ENCODE measurements around the gene CAB39L. TPM values are rescaled to one million over a fixed set of nuclear protein-coding genes. Genes with fewer than 3 reads are reported as not detected.

CAB39L gene
- total RNA-seq, 1 donor from 2014 or later, result 10.7 TPM

DNA sequence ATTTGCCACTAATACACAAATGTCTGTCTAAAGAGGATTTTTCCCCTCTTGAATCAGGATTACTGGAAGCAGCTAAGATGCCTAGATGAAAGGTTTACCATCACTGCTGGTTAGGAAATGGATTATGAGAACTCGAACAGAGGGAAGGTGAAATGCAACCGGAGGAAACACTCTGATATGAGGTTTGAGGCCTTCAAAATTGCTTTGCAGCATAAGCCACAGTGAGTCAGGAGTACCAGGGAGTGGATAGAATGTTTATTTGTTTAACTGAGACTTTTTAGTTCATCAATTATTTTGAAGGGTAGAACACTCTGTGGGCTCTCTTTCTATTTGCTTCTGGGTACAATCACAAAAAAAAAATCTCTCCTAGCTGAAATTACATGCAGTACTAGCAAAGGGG, 178.0 kb downstream of the CAB39L start:
- H3K4me3 Mint-ChIP-seq, result no peak overlapping the region
- H3K27ac Mint-ChIP-seq (ENCODE audit: unreplicated experiment), result no peak overlapping the region
- DNase-seq (ENCODE audit: low read depth, low spot score), result no peak
- peaks cover 8% of the 10 kb centered on the region for H3K36me3 Mint-ChIP-seq (ENCODE audit: low read depth)
- no peaks in the 10 kb centered on the region for H3K4me1 Mint-ChIP-seq
- TF ChIP-seq, protein P1, sequence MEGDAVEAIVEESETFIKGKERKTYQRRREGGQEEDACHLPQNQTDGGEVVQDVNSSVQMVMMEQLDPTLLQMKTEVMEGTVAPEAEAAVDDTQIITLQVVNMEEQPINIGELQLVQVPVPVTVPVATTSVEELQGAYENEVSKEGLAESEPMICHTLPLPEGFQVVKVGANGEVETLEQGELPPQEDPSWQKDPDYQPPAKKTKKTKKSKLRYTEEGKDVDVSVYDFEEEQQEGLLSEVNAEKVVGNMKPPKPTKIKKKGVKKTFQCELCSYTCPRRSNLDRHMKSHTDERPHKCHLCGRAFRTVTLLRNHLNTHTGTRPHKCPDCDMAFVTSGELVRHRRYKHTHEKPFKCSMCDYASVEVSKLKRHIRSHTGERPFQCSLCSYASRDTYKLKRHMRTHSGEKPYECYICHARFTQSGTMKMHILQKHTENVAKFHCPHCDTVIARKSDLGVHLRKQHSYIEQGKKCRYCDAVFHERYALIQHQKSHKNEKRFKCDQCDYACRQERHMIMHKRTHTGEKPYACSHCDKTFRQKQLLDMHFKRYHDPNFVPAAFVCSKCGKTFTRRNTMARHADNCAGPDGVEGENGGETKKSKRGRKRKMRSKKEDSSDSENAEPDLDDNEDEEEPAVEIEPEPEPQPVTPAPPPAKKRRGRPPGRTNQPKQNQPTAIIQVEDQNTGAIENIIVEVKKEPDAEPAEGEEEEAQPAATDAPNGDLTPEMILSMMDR (conservative IDR thresholded peaks at IDR 0.05), result no peak
- no peaks in the 10 kb centered on the region for H3K27me3 Mint-ChIP-seq (ENCODE audit: low read depth)
- no peaks in the 10 kb centered on the region for H3K9me3 Mint-ChIP-seq

DNA sequence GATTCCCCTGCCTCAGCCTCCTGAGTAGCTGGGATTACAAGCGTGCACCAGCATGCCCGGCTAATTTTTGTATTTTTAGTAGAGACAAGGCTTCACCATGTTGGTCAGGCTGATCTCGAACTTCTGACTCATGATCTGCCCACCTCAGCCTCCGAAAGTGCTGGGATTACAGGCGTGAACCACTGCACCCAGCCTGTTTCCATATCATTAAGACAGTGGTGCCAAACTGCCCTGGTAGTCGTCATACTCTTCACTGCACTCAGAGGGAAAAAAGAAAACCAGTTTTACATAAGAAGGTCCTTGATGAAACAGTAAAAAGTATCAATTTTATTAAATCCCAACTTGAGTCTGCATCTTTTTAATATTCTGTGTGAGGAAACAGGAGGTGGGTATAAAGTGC, 181.2 kb downstream of the CAB39L start:
- H3K27ac Mint-ChIP-seq (ENCODE audit: unreplicated experiment), result no peak overlapping the region
- TF ChIP-seq, protein P1 (conservative IDR thresholded peaks at IDR 0.05), result no peak
- no peaks in the 10 kb centered on the region for H3K27me3 Mint-ChIP-seq (ENCODE audit: low read depth)
- DNase-seq (ENCODE audit: low read depth, low spot score), result no peak
- no peaks in the 10 kb centered on the region for H3K4me1 Mint-ChIP-seq
- no peaks in the 10 kb centered on the region for H3K9me3 Mint-ChIP-seq
- H3K36me3 Mint-ChIP-seq (ENCODE audit: low read depth), result peaks cover 11% of the 10 kb centered on the region
- no peak overlapping the region for H3K4me3 Mint-ChIP-seq

DNA sequence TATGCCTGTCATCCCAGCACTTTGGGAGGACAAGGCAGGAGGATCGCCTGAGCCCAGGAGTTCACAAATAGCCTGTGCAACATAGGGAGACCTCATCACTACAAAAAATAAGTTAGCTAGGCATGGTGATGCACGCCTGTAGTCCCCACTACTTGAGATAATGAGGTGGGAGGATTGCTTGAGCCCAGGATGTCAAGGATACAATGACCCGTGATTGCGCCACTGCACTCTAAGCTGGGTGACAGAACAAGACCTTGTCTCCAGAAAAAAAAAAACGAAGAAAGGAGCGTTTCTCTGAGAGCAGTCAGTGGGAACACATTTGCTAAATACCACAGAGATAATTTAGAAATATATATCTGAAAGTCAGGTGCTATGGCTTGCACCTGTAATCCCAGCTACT, 184.3 kb downstream of the CAB39L start:
- Mint-ChIP-seq H3K36me3 (ENCODE audit: low read depth) (peaks cover 12% of the 10 kb centered on the region), H3K9me3 (no peaks in the 10 kb centered on the region), H3K4me1 (no peaks in the 10 kb centered on the region), H3K4me3 (no peak overlapping the region), H3K27me3 (ENCODE audit: low read depth) (no peaks in the 10 kb centered on the region), H3K27ac (ENCODE audit: unreplicated experiment) (no peak overlapping the region)
- no peak for DNase-seq (ENCODE audit: low read depth, low spot score)
- TF ChIP-seq, protein P1 (conservative IDR thresholded peaks at IDR 0.05), result no peak

Other genes starting within 250 kb of the CAB39L start
- gene MLNR, start 223.7 kb downstream of the CAB39L start, total RNA-seq, result not detected in 2 replicates
- 13.9 and 15.6 TPM in 2 replicates for gene CDADC1, start 196.1 kb downstream of the CAB39L start, total RNA-seq
- 7.9 and 8.4 TPM in 2 replicates for gene SETDB2, start 210 bp upstream of the CAB39L start, total RNA-seq
- gene PHF11, start 51.9 kb upstream of the CAB39L start, total RNA-seq, result 12.0 and 14.9 TPM in 2 replicates
- 40.0 and 44.1 TPM in 2 replicates for gene RCBTB1, start 141.5 kb upstream of the CAB39L start, total RNA-seq
- not detected in 2 replicates for gene ARL11, start 184.4 kb upstream of the CAB39L start, total RNA-seq
- 52.7 and 55.4 TPM in 2 replicates for gene EBPL, start 247.4 kb upstream of the CAB39L start, total RNA-seq

Data from neural crest cell (in vitro differentiated cells).